OCI-LY7 (cell line): ENCODE results near the gene FAM118B.

Experiments
- EZH2phosphoT487 ChIP-seq: fragments of 200-600 bp; sonication (generic); IDR thresholded peaks from 2 replicates; pipeline ENCODE4 v1.6.1; 2018; ENCODE audit warnings: low read depth, borderline replicate concordance, mild to moderate bottlenecking, mixed run types, antibody characterized with exemption, low read length, moderate library complexity, mixed read lengths
- TF ChIP-seq, protein P1 (sequence below): fragments of 200-600 bp; sonication (generic); conservative IDR thresholded peaks from 2 replicates; pipeline ENCODE4 v1.5.1; 2014; ENCODE audit warnings: mild to moderate bottlenecking, antibody characterized with exemption, low read length, moderate library complexity, mixed read lengths

DNA sequence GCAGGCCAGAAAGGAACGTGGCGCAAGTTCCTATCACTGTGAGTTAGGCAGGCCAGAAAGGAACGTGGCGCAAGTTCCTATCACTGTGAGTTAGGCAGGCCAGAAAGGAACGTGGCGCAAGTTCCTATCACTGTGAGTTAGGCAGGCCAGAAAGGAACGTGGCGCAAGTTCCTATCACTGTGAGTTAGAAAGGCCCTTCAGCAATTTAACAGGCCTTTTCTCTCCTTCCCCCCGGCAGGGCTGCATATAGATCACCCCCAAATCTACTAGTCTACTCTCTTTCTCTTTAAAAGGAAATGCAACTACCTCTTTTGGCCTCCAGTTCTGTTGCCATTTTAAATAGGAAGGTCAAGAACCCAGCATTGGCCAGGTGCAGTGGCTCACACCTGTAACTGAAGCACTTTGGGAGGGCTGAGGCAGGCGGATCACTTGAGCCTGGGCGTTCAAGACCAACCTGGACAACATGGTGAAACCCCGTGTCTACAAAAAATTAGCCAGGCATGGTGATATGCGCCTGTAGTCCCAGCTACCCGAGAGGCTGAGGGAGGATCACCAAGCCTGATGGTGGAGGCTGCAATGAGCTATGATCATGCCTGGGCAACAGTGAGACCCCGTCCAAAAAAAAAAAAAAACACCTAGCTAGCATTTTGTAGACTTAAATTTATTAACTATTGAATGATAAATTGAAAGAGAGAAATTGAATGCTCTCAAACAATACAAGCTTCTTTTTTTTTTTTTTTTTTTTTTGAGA lies 14.9 kb downstream of the FAM118B start:
- TF ChIP-seq, protein P1, sequence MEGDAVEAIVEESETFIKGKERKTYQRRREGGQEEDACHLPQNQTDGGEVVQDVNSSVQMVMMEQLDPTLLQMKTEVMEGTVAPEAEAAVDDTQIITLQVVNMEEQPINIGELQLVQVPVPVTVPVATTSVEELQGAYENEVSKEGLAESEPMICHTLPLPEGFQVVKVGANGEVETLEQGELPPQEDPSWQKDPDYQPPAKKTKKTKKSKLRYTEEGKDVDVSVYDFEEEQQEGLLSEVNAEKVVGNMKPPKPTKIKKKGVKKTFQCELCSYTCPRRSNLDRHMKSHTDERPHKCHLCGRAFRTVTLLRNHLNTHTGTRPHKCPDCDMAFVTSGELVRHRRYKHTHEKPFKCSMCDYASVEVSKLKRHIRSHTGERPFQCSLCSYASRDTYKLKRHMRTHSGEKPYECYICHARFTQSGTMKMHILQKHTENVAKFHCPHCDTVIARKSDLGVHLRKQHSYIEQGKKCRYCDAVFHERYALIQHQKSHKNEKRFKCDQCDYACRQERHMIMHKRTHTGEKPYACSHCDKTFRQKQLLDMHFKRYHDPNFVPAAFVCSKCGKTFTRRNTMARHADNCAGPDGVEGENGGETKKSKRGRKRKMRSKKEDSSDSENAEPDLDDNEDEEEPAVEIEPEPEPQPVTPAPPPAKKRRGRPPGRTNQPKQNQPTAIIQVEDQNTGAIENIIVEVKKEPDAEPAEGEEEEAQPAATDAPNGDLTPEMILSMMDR: no peak
- TF ChIP-seq EZH2phosphoT487: no peak
